ENCODE measurements around the gene FBRSL1.

- no peak for TF ChIP-seq CTCF (IDR thresholded peaks at IDR 0.05)
- no peak for TF ChIP-seq POLR2A (IDR thresholded peaks at IDR 0.05)
- TF ChIP-seq EP300 (IDR thresholded peaks at IDR 0.05) = no peak
These were observed 21.7 kb downstream of the FBRSL1 start for GRCh38 chr12:132511516-132512196.

Data from ovary (tissue), 3 donors.